ENCODE results near the gene CELA2A.
"Not testable (repeated sequence)": the region's sequence is repeated elsewhere in the genome, so short reads cannot be mapped to it uniquely, and the experiment has no call there.

The CELA2A gene

GRCh38 chr1:15471067-15471466, 14.5 kb downstream of the CELA2A start:
- not testable (repeated sequence) for DNase-seq

- DNase-seq, result not testable (repeated sequence)
Observed at GRCh38 chr1:15471723-15472122, 15.2 kb downstream of the CELA2A start.

- DNase-seq, result no peak
Observed at GRCh38 chr1:15472587-15472986, 16.1 kb downstream of the CELA2A start.

- DNase-seq, result peak; percentile 16
Observed at GRCh38 chr1:15475752-15476314, 19.3 kb downstream of the CELA2A start, which contains the start of gene CELA2B. Gene CELA2B (plus strand): TSS chr1:15476104. CDS start chr1:15476126, 22 bp downstream.

- DNase-seq, result no peak
Observed at GRCh38 chr1:15476927-15477326, 20.4 kb downstream of the CELA2A start.

- DNase-seq, result no peak
Observed at GRCh38 chr1:15477646-15478212, 21.2 kb downstream of the CELA2A start.

- DNase-seq, result no peak
Observed at GRCh38 chr1:15479654-15480347, 23.3 kb downstream of the CELA2A start.

- not testable (repeated sequence) for DNase-seq
Observed at GRCh38 chr1:15482455-15482854, 25.9 kb downstream of the CELA2A start.

- not testable (repeated sequence) for DNase-seq
Observed at GRCh38 chr1:15482983-15483543, 26.5 kb downstream of the CELA2A start.

GRCh38 chr1:15483971-15484370, 27.4 kb downstream of the CELA2A start:
- no peak for DNase-seq

- not testable (repeated sequence) for DNase-seq
Observed at GRCh38 chr1:15484443-15484842, 27.9 kb downstream of the CELA2A start.

GRCh38 chr1:15485636-15486035, 29.1 kb downstream of the CELA2A start:
- no peak for DNase-seq

GRCh38 chr1:15486844-15487610, 30.5 kb downstream of the CELA2A start:
- DNase-seq, result not testable (repeated sequence)

GRCh38 chr1:15488371-15488770, 31.8 kb downstream of the CELA2A start:
- no peak for DNase-seq

GRCh38 chr1:15489052-15489736, 32.7 kb downstream of the CELA2A start:
- peak; percentile 91 for DNase-seq

GRCh38 chr1:15491010-15491409, 34.5 kb downstream of the CELA2A start:
- DNase-seq, result not testable (repeated sequence)

- DNase-seq, result no peak
Observed at GRCh38 chr1:15492596-15492995, 36.1 kb downstream of the CELA2A start.

- no peak for DNase-seq
Observed at GRCh38 chr1:15493869-15494390, 37.4 kb downstream of the CELA2A start.

- no peak for DNase-seq
Observed at GRCh38 chr1:15500184-15501178, 43.9 kb downstream of the CELA2A start.

GRCh38 chr1:15501208-15502032, 44.9 kb downstream of the CELA2A start:
- peak; percentile 54 for DNase-seq
